GOT3 (cell line): Measurements from ENCODE around the gene PTPRG.
A peak's percentile ranks its signal among the peaks of the same experiment; 100 is the strongest.

Source experiments
- DNase-seq: peaks from one replicate; lab custom pipeline; 2025; ENCODE audit warnings: mixed read lengths; lab: John Stamatoyannopoulos, UW

Gene PTPRG

GRCh38 chr3:62056658-62057057 lies 495.3 kb downstream of the PTPRG start:
- DNase-seq: no peak

GRCh38 chr3:62057339-62058047 lies 496.1 kb downstream of the PTPRG start:
- no peak for DNase-seq

- no peak for DNase-seq
Measured at GRCh38 chr3:62065985-62066693, 504.8 kb downstream of the PTPRG start.

GRCh38 chr3:62068337-62068736 lies 507.0 kb downstream of the PTPRG start:
- no peak for DNase-seq

- no peak for DNase-seq
Measured at GRCh38 chr3:62070891-62071290, 509.5 kb downstream of the PTPRG start.

GRCh38 chr3:62073038-62073437 lies 511.7 kb downstream of the PTPRG start:
- DNase-seq: no peak

GRCh38 chr3:62084558-62084957 lies 523.2 kb downstream of the PTPRG start:
- DNase-seq: no peak

GRCh38 chr3:62088472-62089104 lies 527.2 kb downstream of the PTPRG start:
- DNase-seq: no peak

GRCh38 chr3:62090066-62090465 lies 528.7 kb downstream of the PTPRG start:
- DNase-seq: no peak

GRCh38 chr3:62090519-62090918 lies 529.1 kb downstream of the PTPRG start:
- DNase-seq: no peak

GRCh38 chr3:62093025-62093424 lies 531.7 kb downstream of the PTPRG start:
- DNase-seq: no peak

- no peak for DNase-seq
Measured at GRCh38 chr3:62094461-62094860, 533.1 kb downstream of the PTPRG start.

GRCh38 chr3:62095080-62095479 lies 533.7 kb downstream of the PTPRG start:
- no peak for DNase-seq

GRCh38 chr3:62095756-62096155 lies 534.4 kb downstream of the PTPRG start:
- no peak for DNase-seq

- no peak for DNase-seq
Measured at GRCh38 chr3:62096521-62096920, 535.1 kb downstream of the PTPRG start.

GRCh38 chr3:62097121-62097520 lies 535.8 kb downstream of the PTPRG start:
- DNase-seq: no peak

- DNase-seq: no peak
Measured at GRCh38 chr3:62098646-62099365, 537.4 kb downstream of the PTPRG start.

- DNase-seq: no peak
Measured at GRCh38 chr3:62100282-62100989, 539.1 kb downstream of the PTPRG start.

- DNase-seq: no peak
Measured at GRCh38 chr3:62101488-62101887, 540.1 kb downstream of the PTPRG start.

GRCh38 chr3:62103531-62103930 lies 542.2 kb downstream of the PTPRG start:
- DNase-seq: no peak

GRCh38 chr3:62109534-62109933 lies 548.2 kb downstream of the PTPRG start:
- DNase-seq: peak; percentile 38
